Rectal smooth muscle tissue (tissue), 1 donor: ENCODE results near the gene CEP57L1.

ENCODE experiments used
- H3K27ac ChIP-seq: one replicate; pipeline ENCODE4 v1.7.0; 2013; ENCODE audit warnings: low read depth, low read length, inconsistent platforms
- H3K27me3 ChIP-seq: one replicate; pipeline ENCODE4 v1.7.0; 2013; ENCODE audit warnings: low read length; ENCODE audit not compliant: control insufficient read depth, insufficient read depth
- H3K36me3 ChIP-seq: one replicate; pipeline ENCODE4 v1.7.0; 2013; ENCODE audit warnings: low read length; ENCODE audit not compliant: control insufficient read depth, insufficient read depth
- H3K4me1 ChIP-seq: one replicate; pipeline ENCODE4 v1.7.0; 2013; ENCODE audit warnings: low read length; ENCODE audit not compliant: control insufficient read depth, insufficient read depth
- H3K4me3 ChIP-seq: one replicate; pipeline ENCODE4 v1.7.0; 2013; ENCODE audit warnings: low read length
- H3K9ac ChIP-seq: one replicate; pipeline ENCODE4 v1.7.0; 2013; ENCODE audit warnings: low read length

Gene CEP57L1

GRCh38 chr6:109058620-109059019 lies 36.7 kb upstream of the CEP57L1 start:
- no peaks in the 10 kb centered on the region for H3K36me3 ChIP-seq
- H3K9ac ChIP-seq = no peak overlapping the region
- peaks cover 20% of the 10 kb centered on the region for H3K4me1 ChIP-seq
- H3K27ac ChIP-seq = no peak overlapping the region
- no peak overlapping the region for H3K4me3 ChIP-seq
- no peaks in the 10 kb centered on the region for H3K27me3 ChIP-seq

- H3K4me1 ChIP-seq = peaks cover 20% of the 10 kb centered on the region
- no peak overlapping the region for H3K9ac ChIP-seq
- H3K4me3 ChIP-seq = no peak overlapping the region
- no peaks in the 10 kb centered on the region for H3K27me3 ChIP-seq
- no peaks in the 10 kb centered on the region for H3K36me3 ChIP-seq
- no peak overlapping the region for H3K27ac ChIP-seq
Observed at GRCh38 chr6:109059153-109059552, 36.2 kb upstream of the CEP57L1 start.

GRCh38 chr6:109059571-109060021 lies 35.7 kb upstream of the CEP57L1 start:
- peak overlapping the region; percentile 22 for H3K27ac ChIP-seq
- no peak overlapping the region for H3K9ac ChIP-seq
- no peaks in the 10 kb centered on the region for H3K36me3 ChIP-seq
- H3K4me3 ChIP-seq = no peak overlapping the region
- no peaks in the 10 kb centered on the region for H3K27me3 ChIP-seq
- peaks cover 20% of the 10 kb centered on the region for H3K4me1 ChIP-seq

GRCh38 chr6:109060571-109060970 lies 34.7 kb upstream of the CEP57L1 start:
- no peak overlapping the region for H3K27ac ChIP-seq
- H3K27me3 ChIP-seq = no peaks in the 10 kb centered on the region
- no peak overlapping the region for H3K9ac ChIP-seq
- peaks cover 20% of the 10 kb centered on the region for H3K4me1 ChIP-seq
- no peak overlapping the region for H3K4me3 ChIP-seq
- H3K36me3 ChIP-seq = no peaks in the 10 kb centered on the region

GRCh38 chr6:109062216-109062615 lies 33.1 kb upstream of the CEP57L1 start:
- Histone ChIP-seq H3K9ac (no peak overlapping the region), H3K36me3 (no peaks in the 10 kb centered on the region), H3K27ac (no peak overlapping the region), H3K4me1 (peaks cover 20% of the 10 kb centered on the region), H3K27me3 (no peaks in the 10 kb centered on the region), H3K4me3 (no peak overlapping the region)

GRCh38 chr6:109062767-109063352 lies 32.4 kb upstream of the CEP57L1 start:
- Histone ChIP-seq H3K27me3 (no peaks in the 10 kb centered on the region), H3K9ac (no peak overlapping the region), H3K36me3 (no peaks in the 10 kb centered on the region), H3K27ac (no peak overlapping the region), H3K4me3 (no peak overlapping the region), H3K4me1 (peaks cover 18% of the 10 kb centered on the region)

- no peak overlapping the region for H3K9ac ChIP-seq
- no peaks in the 10 kb centered on the region for H3K36me3 ChIP-seq
- H3K27ac ChIP-seq = no peak overlapping the region
- no peak overlapping the region for H3K4me3 ChIP-seq
- no peaks in the 10 kb centered on the region for H3K27me3 ChIP-seq
- H3K4me1 ChIP-seq = peaks cover 3% of the 10 kb centered on the region
Observed at GRCh38 chr6:109069746-109070145, 25.6 kb upstream of the CEP57L1 start.

- peaks cover 7% of the 10 kb centered on the region for H3K4me1 ChIP-seq
- H3K27me3 ChIP-seq = no peaks in the 10 kb centered on the region
- no peak overlapping the region for H3K9ac ChIP-seq
- no peak overlapping the region for H3K4me3 ChIP-seq
- H3K27ac ChIP-seq = no peak overlapping the region
- H3K36me3 ChIP-seq = no peaks in the 10 kb centered on the region
Observed at GRCh38 chr6:109071125-109071917, 24.0 kb upstream of the CEP57L1 start.

- Histone ChIP-seq H3K27ac (no peak overlapping the region), H3K4me1 (peaks cover 7% of the 10 kb centered on the region), H3K4me3 (no peak overlapping the region), H3K36me3 (no peaks in the 10 kb centered on the region), H3K9ac (no peak overlapping the region), H3K27me3 (no peaks in the 10 kb centered on the region)
Observed at GRCh38 chr6:109073344-109074132, 21.8 kb upstream of the CEP57L1 start.

- H3K27me3 ChIP-seq = no peaks in the 10 kb centered on the region
- H3K9ac ChIP-seq = no peak overlapping the region
- H3K4me3 ChIP-seq = no peak overlapping the region
- H3K36me3 ChIP-seq = no peaks in the 10 kb centered on the region
- H3K27ac ChIP-seq = no peak overlapping the region
- H3K4me1 ChIP-seq = peaks cover 7% of the 10 kb centered on the region
Observed at GRCh38 chr6:109074133-109074415, 21.2 kb upstream of the CEP57L1 start.

- no peak overlapping the region for H3K27ac ChIP-seq
- peaks cover 20% of the 10 kb centered on the region for H3K4me1 ChIP-seq
- H3K9ac ChIP-seq = no peak overlapping the region
- no peak overlapping the region for H3K4me3 ChIP-seq
- H3K36me3 ChIP-seq = no peaks in the 10 kb centered on the region
- no peaks in the 10 kb centered on the region for H3K27me3 ChIP-seq
Observed at GRCh38 chr6:109075934-109076333, 19.4 kb upstream of the CEP57L1 start.

- Histone ChIP-seq H3K27me3 (no peaks in the 10 kb centered on the region), H3K9ac (no peak overlapping the region), H3K36me3 (no peaks in the 10 kb centered on the region), H3K4me3 (no peak overlapping the region), H3K27ac (no peak overlapping the region), H3K4me1 (peaks cover 20% of the 10 kb centered on the region)
Observed at GRCh38 chr6:109076377-109076776, 18.9 kb upstream of the CEP57L1 start.
